ENCODE data around the gene CCDC192.
"Not testable (repeated sequence)": the region's sequence is repeated elsewhere in the genome, so short reads cannot be mapped to it uniquely, and the experiment has no call there.

DNA sequence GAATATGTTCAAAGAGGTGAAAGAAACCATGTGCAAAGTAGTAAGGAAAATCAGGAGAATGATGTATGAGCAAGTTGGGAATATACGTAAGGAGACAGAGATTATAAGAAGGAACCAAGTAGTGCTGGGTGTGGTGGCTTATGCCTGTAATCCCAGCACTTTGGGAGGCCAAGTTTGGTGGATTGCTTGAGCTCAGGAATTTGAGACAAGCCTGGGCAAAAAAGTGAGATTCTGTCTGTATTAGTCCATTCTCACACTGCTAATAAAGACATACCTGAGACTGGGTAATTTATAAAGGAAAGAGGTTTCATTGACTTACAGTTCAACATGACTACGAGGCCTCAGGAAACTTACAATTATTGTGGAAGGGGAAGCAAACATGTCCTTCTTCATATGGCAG is 88.7 kb downstream of the CCDC192 start:
- TF ChIP-seq, protein P1, sequence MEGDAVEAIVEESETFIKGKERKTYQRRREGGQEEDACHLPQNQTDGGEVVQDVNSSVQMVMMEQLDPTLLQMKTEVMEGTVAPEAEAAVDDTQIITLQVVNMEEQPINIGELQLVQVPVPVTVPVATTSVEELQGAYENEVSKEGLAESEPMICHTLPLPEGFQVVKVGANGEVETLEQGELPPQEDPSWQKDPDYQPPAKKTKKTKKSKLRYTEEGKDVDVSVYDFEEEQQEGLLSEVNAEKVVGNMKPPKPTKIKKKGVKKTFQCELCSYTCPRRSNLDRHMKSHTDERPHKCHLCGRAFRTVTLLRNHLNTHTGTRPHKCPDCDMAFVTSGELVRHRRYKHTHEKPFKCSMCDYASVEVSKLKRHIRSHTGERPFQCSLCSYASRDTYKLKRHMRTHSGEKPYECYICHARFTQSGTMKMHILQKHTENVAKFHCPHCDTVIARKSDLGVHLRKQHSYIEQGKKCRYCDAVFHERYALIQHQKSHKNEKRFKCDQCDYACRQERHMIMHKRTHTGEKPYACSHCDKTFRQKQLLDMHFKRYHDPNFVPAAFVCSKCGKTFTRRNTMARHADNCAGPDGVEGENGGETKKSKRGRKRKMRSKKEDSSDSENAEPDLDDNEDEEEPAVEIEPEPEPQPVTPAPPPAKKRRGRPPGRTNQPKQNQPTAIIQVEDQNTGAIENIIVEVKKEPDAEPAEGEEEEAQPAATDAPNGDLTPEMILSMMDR (IDR thresholded peaks at IDR 0.05) = not testable (repeated sequence)
- TF ChIP-seq POLR2A (IDR thresholded peaks at IDR 0.05) = not testable (repeated sequence)
